Neural cell (in vitro differentiated cells): ENCODE data around the gene HOXD8. TPM values are rescaled to one million over a fixed set of nuclear protein-coding genes. Genes with fewer than 3 reads are reported as not detected.

Experiments used
- H2AFZ ChIP-seq: fragments of 200-600, 300-800 bp; sonication (generic), shearing (Covaris generic); 2 replicates; pipeline ENCODE4 v1.6.0; 2014; ENCODE audit warnings: low read depth, mild to moderate bottlenecking, antibody characterized with exemption, low read length, moderate library complexity
- H3F3A ChIP-seq: fragments of 200-600 bp; shearing (Covaris generic); 2 replicates; pipeline ENCODE4 v1.6.1; 2016; ENCODE audit warnings: mild to moderate bottlenecking, moderate library complexity, mixed read lengths, antibody characterized with exemption, low read length; ENCODE audit not compliant: insufficient read depth, poor library complexity, severe bottlenecking
- H3K27ac ChIP-seq: fragments of 200-600, 300-800 bp; sonication (generic), shearing (Covaris generic); 2 replicates; pipeline ENCODE4 v1.5.1; 2014; ENCODE audit warnings: mild to moderate bottlenecking, low read length, moderate library complexity
- H3K27me3 ChIP-seq: fragments of 300-800, 200-600 bp; sonication (generic), shearing (Covaris generic); 2 replicates; pipeline ENCODE4 v1.6.0; 2014; ENCODE audit warnings: mild to moderate bottlenecking, low read depth, low read length, moderate library complexity; ENCODE audit not compliant: insufficient read depth
- H3K36me3 ChIP-seq: fragments of 300-800, 200-600 bp; sonication (generic), shearing (Covaris generic); 2 replicates; pipeline ENCODE4 v1.5.1; 2014; ENCODE audit warnings: mild to moderate bottlenecking, antibody characterized with exemption, low read length, moderate library complexity; ENCODE audit not compliant: insufficient read depth
- H3K4me2 ChIP-seq: fragments of 300-800, 200-600 bp; sonication (generic), shearing (Covaris generic); 2 replicates; pipeline ENCODE4 v1.6.0; 2014; ENCODE audit warnings: mild to moderate bottlenecking, low read length
- H3K4me3 ChIP-seq: fragments of 300-800, 200-600 bp; sonication (generic), shearing (Covaris generic); 2 replicates; pipeline ENCODE4 v1.5.1; 2014; ENCODE audit warnings: mild to moderate bottlenecking, low read length, moderate library complexity
- H3K79me2 ChIP-seq: fragments of 200-600 bp; shearing (Covaris generic); replicated peaks from 2 replicates; pipeline ENCODE4 v1.6.0; 2014; ENCODE audit warnings: mild to moderate bottlenecking, low read length, moderate library complexity; ENCODE audit not compliant: insufficient read depth
- H3K9ac ChIP-seq: fragments of 300-800, 200-600 bp; sonication (generic), shearing (Covaris generic); 2 replicates; pipeline ENCODE4 v1.6.1; 2016; ENCODE audit warnings: mild to moderate bottlenecking, low read length, mixed read lengths
- H3K9me2 ChIP-seq: fragments of 200-600 bp; shearing (Covaris generic); 2 replicates; pipeline ENCODE4 v1.6.1; 2016; ENCODE audit warnings: mild to moderate bottlenecking, low read length, mixed read lengths; ENCODE audit not compliant: insufficient read depth
- H3K9me3 ChIP-seq: fragments of 200-600, 300-800 bp; sonication (generic), shearing (Covaris generic); 2 replicates; pipeline ENCODE4 v1.6.1; 2016; ENCODE audit warnings: mild to moderate bottlenecking, mixed run types, low read length, moderate library complexity, mixed read lengths
- H4K20me1 ChIP-seq: fragments of 200-600 bp; shearing (Covaris generic); 2 replicates; pipeline ENCODE4 v1.6.1; 2016; ENCODE audit warnings: mild to moderate bottlenecking, mixed run types; ENCODE audit not compliant: insufficient read depth
- EP300 ChIP-seq: fragments of 450-650 bp; conservative IDR thresholded peaks from 2 replicates; pipeline ENCODE4 v1.6.1; 2014; ENCODE audit warnings: antibody characterized with exemption, mild to moderate bottlenecking, moderate library complexity; ENCODE audit not compliant: poor library complexity, severe bottlenecking
- EZH2 ChIP-seq: fragments of 200-600, 300-800 bp; shearing (Covaris generic), sonication (generic); IDR thresholded peaks from 2 replicates; pipeline ENCODE4 v1.6.1; 2014; ENCODE audit warnings: antibody characterized with exemption, low read length, borderline replicate concordance, mild to moderate bottlenecking; ENCODE audit not compliant: insufficient read depth, poor library complexity, severe bottlenecking
- MXI1 ChIP-seq: fragments of 450-650 bp; conservative IDR thresholded peaks from 2 replicates; pipeline ENCODE4 v1.6.1; 2014; ENCODE audit warnings: antibody characterized with exemption, mild to moderate bottlenecking; ENCODE audit not compliant: poor library complexity, severe bottlenecking
- POLR2AphosphoS5 ChIP-seq: IDR thresholded peaks from 2 replicates; pipeline ENCODE4 v1.6.1; 2012
- RAD21 ChIP-seq: fragments of 450-650 bp; conservative IDR thresholded peaks from 2 replicates; pipeline ENCODE4 v1.6.1; 2014; ENCODE audit warnings: antibody characterized with exemption, mild to moderate bottlenecking, moderate library complexity
- SMC3 ChIP-seq: fragments of 450-650 bp; conservative IDR thresholded peaks from 2 replicates; pipeline ENCODE4 v1.6.1; 2014; ENCODE audit warnings: antibody characterized with exemption, mild to moderate bottlenecking, moderate library complexity; ENCODE audit not compliant: poor library complexity
- TAF1 ChIP-seq: IDR thresholded peaks from 2 replicates; pipeline ENCODE4 v1.6.1; 2012; ENCODE audit warnings: low read depth
- polyA plus RNA-seq: library from polyadenylated mRNA; depleted of rRNA; stranded (reverse); fragments of >200 nt; gene quantifications from 2 replicates; pipeline ENCODE4 v1.2.3, GENCODE V29; 2014
- TF ChIP-seq, protein P1 (sequence below): IDR thresholded peaks from 2 replicates; pipeline ENCODE4 v1.6.1; 2012; ENCODE audit warnings: borderline replicate concordance
- TF ChIP-seq, protein P2 (sequence below): fragments of 450-650 bp; IDR thresholded peaks from 2 replicates; pipeline ENCODE4 v1.5.1; 2014; ENCODE audit warnings: antibody characterized with exemption, mild to moderate bottlenecking, moderate library complexity; ENCODE audit not compliant: poor library complexity, severe bottlenecking

The HOXD8 gene
- polyA plus RNA-seq, 1 donor from 2014 or later, result not detected

DNA sequence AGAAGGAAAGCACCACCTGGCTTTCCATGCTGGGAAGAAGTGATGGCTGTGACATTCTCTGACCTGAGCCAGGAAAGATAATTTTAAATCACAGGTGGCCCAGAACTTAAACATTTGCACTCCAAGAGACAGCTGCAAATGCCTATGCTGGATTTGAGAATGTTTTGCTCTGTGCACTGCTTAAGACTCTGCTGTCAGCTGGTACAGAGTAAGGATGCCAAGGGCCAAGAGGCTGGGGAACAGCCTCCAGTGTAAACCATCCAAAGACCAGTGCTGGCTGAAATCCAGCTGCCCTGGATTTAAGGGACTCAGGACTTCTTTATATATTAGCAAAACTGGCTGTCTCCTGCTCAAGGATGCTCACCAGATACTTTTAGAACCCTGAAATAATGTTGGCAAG, 3.9 kb downstream of the HOXD8 start:
- Histone ChIP-seq H3K4me2 (no peak overlapping the region), H3F3A (no peaks in the 10 kb centered on the region), H3K9ac (no peak overlapping the region), H4K20me1 (no peaks in the 10 kb centered on the region), H3K27ac (no peak overlapping the region), H3K27me3 (peaks cover 97% of the 10 kb centered on the region), H3K4me3 (no peak overlapping the region), H3K9me2 (no peaks in the 10 kb centered on the region), H3K79me2 (no peaks in the 10 kb centered on the region), H3K9me3 (no peaks in the 10 kb centered on the region), H3K36me3 (no peaks in the 10 kb centered on the region), H2AFZ (no peak overlapping the region)
- TF ChIP-seq, protein P1, sequence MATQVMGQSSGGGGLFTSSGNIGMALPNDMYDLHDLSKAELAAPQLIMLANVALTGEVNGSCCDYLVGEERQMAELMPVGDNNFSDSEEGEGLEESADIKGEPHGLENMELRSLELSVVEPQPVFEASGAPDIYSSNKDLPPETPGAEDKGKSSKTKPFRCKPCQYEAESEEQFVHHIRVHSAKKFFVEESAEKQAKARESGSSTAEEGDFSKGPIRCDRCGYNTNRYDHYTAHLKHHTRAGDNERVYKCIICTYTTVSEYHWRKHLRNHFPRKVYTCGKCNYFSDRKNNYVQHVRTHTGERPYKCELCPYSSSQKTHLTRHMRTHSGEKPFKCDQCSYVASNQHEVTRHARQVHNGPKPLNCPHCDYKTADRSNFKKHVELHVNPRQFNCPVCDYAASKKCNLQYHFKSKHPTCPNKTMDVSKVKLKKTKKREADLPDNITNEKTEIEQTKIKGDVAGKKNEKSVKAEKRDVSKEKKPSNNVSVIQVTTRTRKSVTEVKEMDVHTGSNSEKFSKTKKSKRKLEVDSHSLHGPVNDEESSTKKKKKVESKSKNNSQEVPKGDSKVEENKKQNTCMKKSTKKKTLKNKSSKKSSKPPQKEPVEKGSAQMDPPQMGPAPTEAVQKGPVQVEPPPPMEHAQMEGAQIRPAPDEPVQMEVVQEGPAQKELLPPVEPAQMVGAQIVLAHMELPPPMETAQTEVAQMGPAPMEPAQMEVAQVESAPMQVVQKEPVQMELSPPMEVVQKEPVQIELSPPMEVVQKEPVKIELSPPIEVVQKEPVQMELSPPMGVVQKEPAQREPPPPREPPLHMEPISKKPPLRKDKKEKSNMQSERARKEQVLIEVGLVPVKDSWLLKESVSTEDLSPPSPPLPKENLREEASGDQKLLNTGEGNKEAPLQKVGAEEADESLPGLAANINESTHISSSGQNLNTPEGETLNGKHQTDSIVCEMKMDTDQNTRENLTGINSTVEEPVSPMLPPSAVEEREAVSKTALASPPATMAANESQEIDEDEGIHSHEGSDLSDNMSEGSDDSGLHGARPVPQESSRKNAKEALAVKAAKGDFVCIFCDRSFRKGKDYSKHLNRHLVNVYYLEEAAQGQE, result no peak
- TF ChIP-seq SMC3 (no peak), EZH2 (no peak), EP300 (no peak), MXI1 (no peak), RAD21 (no peak), TAF1 (no peak), POLR2AphosphoS5 (no peak)
- TF ChIP-seq, protein P2, sequence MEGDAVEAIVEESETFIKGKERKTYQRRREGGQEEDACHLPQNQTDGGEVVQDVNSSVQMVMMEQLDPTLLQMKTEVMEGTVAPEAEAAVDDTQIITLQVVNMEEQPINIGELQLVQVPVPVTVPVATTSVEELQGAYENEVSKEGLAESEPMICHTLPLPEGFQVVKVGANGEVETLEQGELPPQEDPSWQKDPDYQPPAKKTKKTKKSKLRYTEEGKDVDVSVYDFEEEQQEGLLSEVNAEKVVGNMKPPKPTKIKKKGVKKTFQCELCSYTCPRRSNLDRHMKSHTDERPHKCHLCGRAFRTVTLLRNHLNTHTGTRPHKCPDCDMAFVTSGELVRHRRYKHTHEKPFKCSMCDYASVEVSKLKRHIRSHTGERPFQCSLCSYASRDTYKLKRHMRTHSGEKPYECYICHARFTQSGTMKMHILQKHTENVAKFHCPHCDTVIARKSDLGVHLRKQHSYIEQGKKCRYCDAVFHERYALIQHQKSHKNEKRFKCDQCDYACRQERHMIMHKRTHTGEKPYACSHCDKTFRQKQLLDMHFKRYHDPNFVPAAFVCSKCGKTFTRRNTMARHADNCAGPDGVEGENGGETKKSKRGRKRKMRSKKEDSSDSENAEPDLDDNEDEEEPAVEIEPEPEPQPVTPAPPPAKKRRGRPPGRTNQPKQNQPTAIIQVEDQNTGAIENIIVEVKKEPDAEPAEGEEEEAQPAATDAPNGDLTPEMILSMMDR, result no peak

DNA sequence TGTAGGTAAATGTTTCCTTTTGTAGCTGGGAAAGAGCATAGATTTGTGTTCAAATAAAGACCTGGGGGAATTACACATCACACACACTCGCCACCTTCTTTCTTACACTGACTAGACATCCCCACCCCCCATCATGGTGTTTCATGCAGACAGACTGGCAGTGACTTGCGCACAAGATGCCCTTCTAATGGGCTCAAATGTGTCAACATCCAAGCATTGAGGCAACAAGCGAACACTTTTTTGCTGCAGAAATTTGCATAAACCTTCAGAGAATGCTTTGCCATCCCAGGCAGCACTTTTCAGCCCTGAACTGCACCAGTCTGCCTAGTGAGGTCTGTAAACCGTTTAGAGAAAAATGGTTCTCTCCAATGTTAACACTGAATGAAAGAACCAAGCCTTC, 4.5 kb downstream of the HOXD8 start:
- H3K27ac ChIP-seq, result no peak overlapping the region

More for the DNA sequence above, 4.5 kb downstream of the HOXD8 start:
- H3K9me3 ChIP-seq, result no peaks in the 10 kb centered on the region
- no peak overlapping the region for H3K4me3 ChIP-seq
- H2AFZ ChIP-seq, result no peak overlapping the region
- no peak for TF ChIP-seq EP300
- TF ChIP-seq SMC3, result no peak
- no peak for TF ChIP-seq TAF1
- TF ChIP-seq, protein P1, result no peak
- TF ChIP-seq RAD21, result no peak
- TF ChIP-seq POLR2AphosphoS5, result no peak
- no peak for TF ChIP-seq EZH2
- TF ChIP-seq MXI1, result no peak
- TF ChIP-seq, protein P2, result no peak
- no peaks in the 10 kb centered on the region for H4K20me1 ChIP-seq
- H3K79me2 ChIP-seq, result no peaks in the 10 kb centered on the region
- no peak overlapping the region for H3K9ac ChIP-seq
- H3K36me3 ChIP-seq, result no peaks in the 10 kb centered on the region
- H3K4me2 ChIP-seq, result no peak overlapping the region
- H3F3A ChIP-seq, result no peaks in the 10 kb centered on the region
- peaks cover 97% of the 10 kb centered on the region for H3K27me3 ChIP-seq
- H3K9me2 ChIP-seq, result no peaks in the 10 kb centered on the region
